Measurements from ENCODE around the gene LYPLAL1. TPM values are rescaled to one million over a fixed set of nuclear protein-coding genes. Genes with fewer than 3 reads are reported as not detected.

Gene LYPLAL1
- total RNA-seq (10 to 100 TPM; 54.8 to 74.7 TPM), polyA plus RNA-seq (ENCODE audit: insufficient read length in 2 of 2) (10 to 100 TPM; 28.7 to 36.9 TPM)
- long read RNA-seq, donor 1, transcript LYPLAL1-202 (5 exons, 1,898 nt): major isoform, 6 of 12 reads
- long read RNA-seq, donor 1, partial matches to known transcripts: 0 of 12 reads
- long read RNA-seq, donor 1, other reads (novel, unspliced or antisense): 0 of 12 reads
- long read RNA-seq, donor 2, transcript LYPLAL1-202 (5 exons, 1,898 nt): major isoform, 5 of 7 reads
- long read RNA-seq, donor 2, partial matches to known transcripts: 0 of 7 reads
- long read RNA-seq, donor 2, other reads (novel, unspliced or antisense): 0 of 7 reads
- long read RNA-seq, donor 3, partial matches to known transcripts: 0 of 6 reads
- long read RNA-seq, donor 3, other reads (novel, unspliced or antisense): 0 of 6 reads
- long read RNA-seq, donor 4, transcript LYPLAL1-203 (4 exons, 1,703 nt): minor isoform, 5 of 33 reads
- long read RNA-seq, donor 4, transcript LYPLAL1-202 (5 exons, 1,898 nt): major isoform, 10 of 33 reads
- long read RNA-seq, donor 4, transcript LYPLAL1-210 (2 exons, 642 nt): minor isoform, 5 of 33 reads
- long read RNA-seq, donor 4, partial matches to known transcripts: 8 of 33 reads
- long read RNA-seq, donor 4, other reads (novel, unspliced or antisense): 0 of 33 reads

GRCh38 chr1:219173758-219174459 lies at the start of gene LYPLAL1:
Gene LYPLAL1, plus strand, starts transcription at chr1:219173878. Its CDS starts 13 bp downstream, at chr1:219173891.
- peaks cover 6% of the 10 kb centered on the region for H3K4me1 ChIP-seq (ENCODE audit: control insufficient read depth, insufficient read depth, low read length)

GRCh38 chr1:219124163-219124562 lies 49.5 kb upstream of the LYPLAL1 start:
- H3K4me3 ChIP-seq (ENCODE audit: low read depth, low read length): no peak overlapping the region
- H3K27ac ChIP-seq (ENCODE audit: low read depth, low read length): no peak overlapping the region
- DNase-seq (ENCODE audit: low read depth in 4 of 6, low spot score in 6 of 6): peak in 1 of 6 donors; percentile 22
- 89% methylated on average over 3 of the region's 5 CpGs for WGBS (ENCODE audit: insufficient coverage)
- no peaks in the 10 kb centered on the region for H3K9me3 ChIP-seq (ENCODE audit: control insufficient read depth, insufficient read depth, low read length)
- H3K27me3 ChIP-seq (ENCODE audit: control insufficient read depth, insufficient read depth, low read length): no peaks in the 10 kb centered on the region
- H3K4me1 ChIP-seq (ENCODE audit: control insufficient read depth, insufficient read depth, low read length): no peaks in the 10 kb centered on the region
- no peaks in the 10 kb centered on the region for H3K36me3 ChIP-seq (ENCODE audit: control insufficient read depth, insufficient read depth, low read length)

More at GRCh38 chr1:219173758-219174459, at the start of gene LYPLAL1:
- Histone ChIP-seq H3K27ac (ENCODE audit: low read depth, low read length) (peak within 1 kb of the TSS; percentile 86), H3K4me3 (ENCODE audit: low read depth, low read length) (peak within 1 kb of the TSS; percentile 75), H3K36me3 (ENCODE audit: control insufficient read depth, insufficient read depth, low read length) (no peaks in the 10 kb centered on the region), H3K9me3 (ENCODE audit: control insufficient read depth, insufficient read depth, low read length) (no peaks in the 10 kb centered on the region), H3K27me3 (ENCODE audit: control insufficient read depth, insufficient read depth, low read length) (no peaks in the 10 kb centered on the region)
- WGBS (ENCODE audit: insufficient coverage): under 1% methylated on average over 41 of the region's 48 CpGs
- peak; percentile 77 to 96 (median 84) for DNase-seq (ENCODE audit: low read depth in 4 of 6, low spot score in 6 of 6)

- Histone ChIP-seq H3K9me3 (ENCODE audit: control insufficient read depth, insufficient read depth, low read length) (no peaks in the 10 kb centered on the region), H3K4me1 (ENCODE audit: control insufficient read depth, insufficient read depth, low read length) (no peaks in the 10 kb centered on the region), H3K27ac (ENCODE audit: low read depth, low read length) (no peak overlapping the region), H3K36me3 (ENCODE audit: control insufficient read depth, insufficient read depth, low read length) (no peaks in the 10 kb centered on the region), H3K4me3 (ENCODE audit: low read depth, low read length) (no peak overlapping the region), H3K27me3 (ENCODE audit: control insufficient read depth, insufficient read depth, low read length) (no peaks in the 10 kb centered on the region)
- no peak for DNase-seq (ENCODE audit: low read depth in 4 of 6, low spot score in 6 of 6)
- WGBS (ENCODE audit: insufficient coverage): 97% methylated on average over 3 of the region's 4 CpGs
These were observed 48.3 kb upstream of the LYPLAL1 start for GRCh38 chr1:219125342-219125741.

- no peaks in the 10 kb centered on the region for H3K9me3 ChIP-seq (ENCODE audit: control insufficient read depth, insufficient read depth, low read length)
- H3K4me1 ChIP-seq (ENCODE audit: control insufficient read depth, insufficient read depth, low read length): no peaks in the 10 kb centered on the region
- no peaks in the 10 kb centered on the region for H3K27me3 ChIP-seq (ENCODE audit: control insufficient read depth, insufficient read depth, low read length)
- no peak overlapping the region for H3K27ac ChIP-seq (ENCODE audit: low read depth, low read length)
- WGBS (ENCODE audit: insufficient coverage): no CpG with 5 or more reads among the region's 2 CpGs
- peak in 1 of 6 donors; percentile 23 for DNase-seq (ENCODE audit: low read depth in 4 of 6, low spot score in 6 of 6)
- H3K4me3 ChIP-seq (ENCODE audit: low read depth, low read length): no peak overlapping the region
- H3K36me3 ChIP-seq (ENCODE audit: control insufficient read depth, insufficient read depth, low read length): no peaks in the 10 kb centered on the region
These were observed 47.3 kb upstream of the LYPLAL1 start for GRCh38 chr1:219126377-219126776.

- 67% methylated on average over 1 of the region's 2 CpGs for WGBS (ENCODE audit: insufficient coverage)
- H3K27me3 ChIP-seq (ENCODE audit: control insufficient read depth, insufficient read depth, low read length): no peaks in the 10 kb centered on the region
These were observed 44.7 kb upstream of the LYPLAL1 start for GRCh38 chr1:219128957-219129356.

GRCh38 chr1:219130366-219130935 lies 43.2 kb upstream of the LYPLAL1 start:
- H3K36me3 ChIP-seq (ENCODE audit: control insufficient read depth, insufficient read depth, low read length): no peaks in the 10 kb centered on the region
- peak in 1 of 6 donors; percentile 26 for DNase-seq (ENCODE audit: low read depth in 4 of 6, low spot score in 6 of 6)
- H3K4me1 ChIP-seq (ENCODE audit: control insufficient read depth, insufficient read depth, low read length): no peaks in the 10 kb centered on the region
- H3K27ac ChIP-seq (ENCODE audit: low read depth, low read length): no peak overlapping the region
- H3K27me3 ChIP-seq (ENCODE audit: control insufficient read depth, insufficient read depth, low read length): no peaks in the 10 kb centered on the region
- H3K4me3 ChIP-seq (ENCODE audit: low read depth, low read length): no peak overlapping the region
- no peaks in the 10 kb centered on the region for H3K9me3 ChIP-seq (ENCODE audit: control insufficient read depth, insufficient read depth, low read length)
- WGBS (ENCODE audit: insufficient coverage): no CpG with 5 or more reads among the region's 1 CpG

More at GRCh38 chr1:219128957-219129356, 44.7 kb upstream of the LYPLAL1 start:
- Histone ChIP-seq H3K36me3 (ENCODE audit: control insufficient read depth, insufficient read depth, low read length) (no peaks in the 10 kb centered on the region), H3K4me1 (ENCODE audit: control insufficient read depth, insufficient read depth, low read length) (no peaks in the 10 kb centered on the region), H3K27ac (ENCODE audit: low read depth, low read length) (no peak overlapping the region), H3K4me3 (ENCODE audit: low read depth, low read length) (no peak overlapping the region), H3K9me3 (ENCODE audit: control insufficient read depth, insufficient read depth, low read length) (no peaks in the 10 kb centered on the region)
- DNase-seq (ENCODE audit: low read depth in 4 of 6, low spot score in 6 of 6): no peak

- no CpG with 5 or more reads among the region's 1 CpG for WGBS (ENCODE audit: insufficient coverage)
- Histone ChIP-seq H3K4me3 (ENCODE audit: low read depth, low read length) (no peak overlapping the region), H3K9me3 (ENCODE audit: control insufficient read depth, insufficient read depth, low read length) (no peaks in the 10 kb centered on the region), H3K36me3 (ENCODE audit: control insufficient read depth, insufficient read depth, low read length) (no peaks in the 10 kb centered on the region), H3K27me3 (ENCODE audit: control insufficient read depth, insufficient read depth, low read length) (no peaks in the 10 kb centered on the region), H3K27ac (ENCODE audit: low read depth, low read length) (no peak overlapping the region), H3K4me1 (ENCODE audit: control insufficient read depth, insufficient read depth, low read length) (no peaks in the 10 kb centered on the region)
- no peak for DNase-seq (ENCODE audit: low read depth in 4 of 6, low spot score in 6 of 6)
These were observed 40.7 kb upstream of the LYPLAL1 start for GRCh38 chr1:219132939-219133338.

GRCh38 chr1:219138747-219139146 lies 34.9 kb upstream of the LYPLAL1 start:
- Histone ChIP-seq H3K36me3 (ENCODE audit: control insufficient read depth, insufficient read depth, low read length) (no peaks in the 10 kb centered on the region), H3K4me3 (ENCODE audit: low read depth, low read length) (no peak overlapping the region), H3K9me3 (ENCODE audit: control insufficient read depth, insufficient read depth, low read length) (no peaks in the 10 kb centered on the region), H3K4me1 (ENCODE audit: control insufficient read depth, insufficient read depth, low read length) (no peaks in the 10 kb centered on the region), H3K27me3 (ENCODE audit: control insufficient read depth, insufficient read depth, low read length) (no peaks in the 10 kb centered on the region), H3K27ac (ENCODE audit: low read depth, low read length) (no peak overlapping the region)
- no CpG with 5 or more reads among the region's 3 CpGs for WGBS (ENCODE audit: insufficient coverage)
- no peak for DNase-seq (ENCODE audit: low read depth in 4 of 6, low spot score in 6 of 6)

GRCh38 chr1:219140303-219140877 lies 33.3 kb upstream of the LYPLAL1 start:
- Histone ChIP-seq H3K4me3 (ENCODE audit: low read depth, low read length) (no peak overlapping the region), H3K9me3 (ENCODE audit: control insufficient read depth, insufficient read depth, low read length) (no peaks in the 10 kb centered on the region), H3K27me3 (ENCODE audit: control insufficient read depth, insufficient read depth, low read length) (no peaks in the 10 kb centered on the region), H3K27ac (ENCODE audit: low read depth, low read length) (no peak overlapping the region), H3K4me1 (ENCODE audit: control insufficient read depth, insufficient read depth, low read length) (no peaks in the 10 kb centered on the region), H3K36me3 (ENCODE audit: control insufficient read depth, insufficient read depth, low read length) (no peaks in the 10 kb centered on the region)
- peak in 1 of 6 donors; percentile 24 for DNase-seq (ENCODE audit: low read depth in 4 of 6, low spot score in 6 of 6)
- 0% methylated on average over 1 of the region's 2 CpGs for WGBS (ENCODE audit: insufficient coverage)
